SU-DHL-6 (cell line): ENCODE measurements around the gene PDE4B.

Experiments used
- EZH2phosphoT487 ChIP-seq: fragments of 200-600 bp; sonication (generic), shearing (Covaris generic); conservative IDR thresholded peaks from 2 replicates; pipeline ENCODE4 v1.6.1; 2018; ENCODE audit warnings: mild to moderate bottlenecking, antibody characterized with exemption, low read length, moderate library complexity, mixed read lengths
- TF ChIP-seq, protein P1 (sequence below): fragments of 200-600 bp; sonication (generic); IDR thresholded peaks from one replicate; pipeline ENCODE4 v1.5.1; 2017; ENCODE audit warnings: antibody characterized with exemption, mild to moderate bottlenecking, low read length, moderate library complexity; ENCODE audit not compliant: insufficient read depth, poor library complexity, severe bottlenecking

DNA sequence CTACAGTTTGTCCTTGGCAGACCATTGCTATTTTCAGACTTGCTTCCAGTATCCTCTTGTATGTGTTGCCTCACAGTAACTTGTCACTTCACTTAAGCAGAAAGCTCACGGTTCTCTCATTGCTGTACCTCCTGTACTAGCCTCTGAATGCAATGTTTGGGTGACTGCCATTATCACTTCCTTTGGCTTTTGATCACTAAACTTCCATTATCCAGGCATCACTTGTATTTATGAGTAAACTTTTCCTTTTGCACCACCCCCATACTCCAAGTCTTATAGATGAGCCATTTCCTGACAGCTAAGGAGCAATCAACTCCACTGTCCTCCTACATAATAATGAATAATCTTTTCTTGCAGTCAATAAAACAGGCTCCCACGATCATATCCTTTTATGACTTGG lies 255.3 kb downstream of the PDE4B start:
- TF ChIP-seq, protein P1, sequence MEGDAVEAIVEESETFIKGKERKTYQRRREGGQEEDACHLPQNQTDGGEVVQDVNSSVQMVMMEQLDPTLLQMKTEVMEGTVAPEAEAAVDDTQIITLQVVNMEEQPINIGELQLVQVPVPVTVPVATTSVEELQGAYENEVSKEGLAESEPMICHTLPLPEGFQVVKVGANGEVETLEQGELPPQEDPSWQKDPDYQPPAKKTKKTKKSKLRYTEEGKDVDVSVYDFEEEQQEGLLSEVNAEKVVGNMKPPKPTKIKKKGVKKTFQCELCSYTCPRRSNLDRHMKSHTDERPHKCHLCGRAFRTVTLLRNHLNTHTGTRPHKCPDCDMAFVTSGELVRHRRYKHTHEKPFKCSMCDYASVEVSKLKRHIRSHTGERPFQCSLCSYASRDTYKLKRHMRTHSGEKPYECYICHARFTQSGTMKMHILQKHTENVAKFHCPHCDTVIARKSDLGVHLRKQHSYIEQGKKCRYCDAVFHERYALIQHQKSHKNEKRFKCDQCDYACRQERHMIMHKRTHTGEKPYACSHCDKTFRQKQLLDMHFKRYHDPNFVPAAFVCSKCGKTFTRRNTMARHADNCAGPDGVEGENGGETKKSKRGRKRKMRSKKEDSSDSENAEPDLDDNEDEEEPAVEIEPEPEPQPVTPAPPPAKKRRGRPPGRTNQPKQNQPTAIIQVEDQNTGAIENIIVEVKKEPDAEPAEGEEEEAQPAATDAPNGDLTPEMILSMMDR, result no peak
- TF ChIP-seq EZH2phosphoT487, result no peak
